GM18508 (cell line): ENCODE results near the gene MOSPD3.
"Not testable (repeated sequence)": the region's sequence is repeated elsewhere in the genome, so short reads cannot be mapped to it uniquely, and the experiment has no call there.

Experiments used
- ATAC-seq: cut with Tn5 transposase; IDR thresholded peaks from one replicate; pipeline ENCODE4 v1.9.1; 2021; ENCODE audit warnings: moderate number of reproducible peaks; ENCODE audit not compliant: insufficient read depth, unreplicated experiment

MOSPD3 gene

GRCh38 chr7:100654908-100655831 is 42.8 kb downstream of the MOSPD3 start:
- no peak for ATAC-seq

GRCh38 chr7:100655908-100656674 is 43.8 kb downstream of the MOSPD3 start, which contains the start of gene ACTL6B:
Gene ACTL6B (minus strand): TSS chr7:100656448. CDS start chr7:100656354, 94 bp downstream.
- ATAC-seq, result no peak

GRCh38 chr7:100662194-100662776 is 49.9 kb downstream of the MOSPD3 start:
- ATAC-seq, result not testable (repeated sequence)
